ENCODE results near the gene GABBR1.

DNA sequence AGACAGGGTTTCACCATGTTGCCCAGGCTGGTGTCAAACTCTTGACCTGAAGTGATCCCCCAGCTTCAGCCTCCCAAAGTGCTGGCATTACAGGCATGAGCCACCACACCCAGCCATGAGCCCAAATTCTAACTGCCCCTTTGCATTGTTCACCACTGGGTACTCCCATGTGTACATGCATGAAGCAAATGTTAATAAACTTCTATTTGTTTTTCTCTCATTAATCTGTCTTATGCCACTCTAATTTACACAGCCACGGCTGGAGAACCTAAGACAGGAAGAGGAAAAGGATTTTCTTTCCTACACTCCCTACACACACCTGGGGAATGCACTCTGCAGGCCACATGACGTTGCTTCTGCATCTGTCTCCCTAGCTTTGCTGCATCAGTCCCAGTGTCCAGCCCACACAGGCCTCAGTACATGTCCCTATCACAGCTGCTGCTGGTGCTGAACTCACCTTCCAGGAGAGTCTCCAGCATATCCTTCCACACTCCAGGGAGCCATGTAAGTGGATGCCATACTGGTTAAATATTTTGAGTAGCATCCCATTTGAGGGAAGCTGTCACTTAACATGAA lies 34.7 kb downstream of the GABBR1 start:
- TF ChIP-seq POLR2A (IDR thresholded peaks at IDR 0.05; ENCODE audit: low read depth, low read length) (no peak), POLR2AphosphoS5 (IDR thresholded peaks at IDR 0.05; ENCODE audit: low read depth, low read length) (no peak), TAF1 (IDR thresholded peaks at IDR 0.05; ENCODE audit: borderline replicate concordance, low read depth, low read length) (no peak)

Data from GM12892 (cell line).